HTERT RPE-1 (cell line): Measurements from ENCODE around the gene ERGIC1.

Experiments used
- in situ Hi-C: fragments of 300-500 bp; cut with MboI; formaldehyde crosslinking; loops from 4 replicates; pipeline ENCODE4 v1.14.3; 2020; ENCODE audit warnings: low sequenced_read_pairs

ERGIC1 gene

GRCh38 chr5:172915514-172915913 is 81.5 kb downstream of the ERGIC1 start:
- in situ Hi-C loops: no loop called here

- in situ Hi-C loops: no loop called here
Measured at GRCh38 chr5:172918421-172919371, 84.6 kb downstream of the ERGIC1 start.

- in situ Hi-C loops: no loop called here
Measured at GRCh38 chr5:172919525-172920446, 85.7 kb downstream of the ERGIC1 start.

GRCh38 chr5:172920447-172920849 is 86.4 kb downstream of the ERGIC1 start:
- in situ Hi-C loops: no loop called here

- in situ Hi-C loops: no loop called here
Measured at GRCh38 chr5:172920995-172921394, 86.9 kb downstream of the ERGIC1 start.

- in situ Hi-C loops: no loop called here
Measured at GRCh38 chr5:172921906-172922305, 87.9 kb downstream of the ERGIC1 start.

- in situ Hi-C loops: no loop called here
Measured at GRCh38 chr5:172923539-172923938, 89.5 kb downstream of the ERGIC1 start.

GRCh38 chr5:172925336-172925948 is 91.4 kb downstream of the ERGIC1 start:
- in situ Hi-C loops: no loop called here

- in situ Hi-C loops: no loop called here
Measured at GRCh38 chr5:172926008-172926523, 92.0 kb downstream of the ERGIC1 start.

- in situ Hi-C loops: no loop called here
Measured at GRCh38 chr5:172926796-172927195, 92.7 kb downstream of the ERGIC1 start.

- in situ Hi-C loops: no loop called here
Measured at GRCh38 chr5:172929371-172929838, 95.4 kb downstream of the ERGIC1 start.

GRCh38 chr5:172931001-172931536 is 97.0 kb downstream of the ERGIC1 start:
- in situ Hi-C loops: no loop called here

GRCh38 chr5:172932313-172933017 is 98.4 kb downstream of the ERGIC1 start:
- in situ Hi-C loops: no loop called here

- in situ Hi-C loops: no loop called here
Measured at GRCh38 chr5:172933238-172933637, 99.2 kb downstream of the ERGIC1 start.

GRCh38 chr5:172935096-172935495 is 101.0 kb downstream of the ERGIC1 start:
- in situ Hi-C loops: no loop called here

GRCh38 chr5:172936401-172936800 is 102.3 kb downstream of the ERGIC1 start:
- in situ Hi-C loops: no loop called here

GRCh38 chr5:172939071-172939470 is 105.0 kb downstream of the ERGIC1 start:
- in situ Hi-C loops: no loop called here

GRCh38 chr5:172939611-172940267 is 105.7 kb downstream of the ERGIC1 start:
- in situ Hi-C loops: no loop called here
